Measurements from ENCODE around the gene DNAJC15.

The DNAJC15 gene

DNA sequence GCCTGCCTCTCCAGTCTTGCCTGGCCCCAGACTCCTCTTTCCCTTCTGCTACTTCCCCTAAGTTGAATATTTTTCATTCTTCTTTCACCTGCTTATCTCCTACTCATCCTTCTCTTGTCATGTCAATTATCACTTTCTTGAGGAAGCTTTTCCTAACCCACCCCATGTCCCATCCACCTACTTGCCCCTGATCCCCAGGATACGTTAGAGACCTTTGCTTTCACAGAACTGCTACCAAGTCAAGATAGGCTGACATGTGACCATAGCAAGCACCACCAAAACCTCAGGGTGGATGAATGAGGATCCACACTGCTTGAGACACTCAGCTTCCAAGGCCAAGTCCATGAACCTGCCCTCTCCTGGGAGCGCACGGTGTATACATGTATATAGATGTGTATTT lies 131.5 kb downstream of the DNAJC15 start:
- no peak for DNase-seq (ENCODE audit: low spot score)

DNA sequence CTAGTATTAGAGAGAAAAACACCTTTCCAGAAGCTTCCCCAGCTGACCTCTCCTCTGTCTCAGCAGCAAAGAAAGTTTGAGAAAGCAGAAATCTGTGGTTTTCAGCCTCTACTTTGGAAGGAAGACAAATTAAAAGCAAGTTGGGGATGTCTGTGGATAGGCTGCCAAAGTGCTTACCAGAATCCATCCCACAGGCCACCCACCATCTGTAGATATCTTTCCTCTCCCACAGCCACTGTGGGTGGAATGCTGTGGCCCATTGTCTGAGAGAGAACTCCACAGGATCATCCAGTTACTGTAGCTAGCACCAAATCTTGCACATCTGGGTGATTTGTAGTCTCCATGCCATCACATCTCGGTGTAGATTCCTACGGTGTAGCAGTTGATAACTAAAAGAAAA lies 133.5 kb downstream of the DNAJC15 start:
- no peak for DNase-seq (ENCODE audit: low spot score)

DNA sequence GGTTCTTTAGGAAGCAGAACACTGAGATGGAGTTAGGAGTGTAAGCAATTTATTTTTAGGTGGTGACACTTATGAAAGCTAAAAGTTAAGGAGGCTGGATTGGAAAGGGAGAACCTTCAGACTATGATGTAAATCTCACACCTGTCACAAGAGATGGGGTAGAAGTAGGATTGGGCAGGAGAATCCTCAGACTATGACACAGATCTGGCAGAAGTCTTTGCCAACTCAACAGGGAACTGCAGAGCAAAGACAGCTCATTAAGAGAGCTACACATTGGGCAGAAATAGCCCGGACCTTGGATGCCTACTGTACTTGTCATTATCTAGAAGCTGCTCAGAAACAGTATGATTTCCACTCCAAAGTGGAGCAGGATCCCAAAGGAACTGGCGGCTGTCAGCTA lies 134.4 kb downstream of the DNAJC15 start:
- no peak for DNase-seq (ENCODE audit: low spot score)

DNA sequence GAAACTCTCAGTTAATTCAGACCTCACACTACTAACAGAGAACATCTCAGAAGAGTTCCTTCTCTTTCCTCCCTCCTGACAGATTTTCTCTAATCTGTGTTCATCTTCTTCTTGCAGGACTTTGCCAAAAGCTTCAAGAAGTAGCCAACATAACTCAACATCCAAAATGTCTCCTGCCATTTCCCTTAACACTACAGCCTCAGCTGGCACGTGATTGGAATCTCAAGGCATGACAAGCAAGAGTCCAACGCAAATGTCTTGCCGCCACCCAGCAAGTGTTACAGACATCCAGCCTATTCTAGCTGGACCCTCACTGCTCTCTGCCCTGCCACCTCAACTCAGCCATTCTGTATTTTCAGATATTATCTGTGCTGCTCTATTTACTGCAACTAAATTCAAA lies 135.1 kb downstream of the DNAJC15 start:
- DNase-seq (ENCODE audit: low spot score) = no peak

DNA sequence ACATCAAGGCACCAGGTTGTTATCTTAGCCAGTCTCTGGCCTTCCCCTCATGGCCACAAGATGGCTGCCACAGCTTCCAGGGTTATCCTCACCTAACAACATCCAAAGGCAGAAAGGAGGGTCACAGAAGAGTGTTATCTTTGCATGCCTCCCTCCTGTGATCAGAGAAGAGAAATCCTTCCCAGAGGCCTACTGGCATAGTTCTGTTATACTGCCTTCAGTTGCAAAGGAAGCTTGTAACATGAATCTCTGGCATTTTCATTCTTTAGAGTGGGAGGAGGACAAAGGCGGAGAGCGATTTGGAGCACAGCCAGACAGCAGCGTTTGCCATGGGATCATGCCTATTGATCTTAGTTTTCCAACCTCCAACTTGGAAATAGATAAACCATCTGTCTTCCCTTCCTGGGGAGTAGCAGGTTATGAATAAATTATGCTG lies 135.7 kb downstream of the DNAJC15 start:
- no peak for DNase-seq (ENCODE audit: low spot score)

Data from hematopoietic multipotent progenitor cell treated with erythropoietin and hydrocortisone succinate and interleukin-3 and kit ligand, for 17 days (in vitro differentiated cells).